ENCODE data around the gene GPATCH8.
"Not testable (repeated sequence)": the region's sequence is repeated elsewhere in the genome, so short reads cannot be mapped to it uniquely, and the experiment has no call there.

GPATCH8 gene

GRCh38 chr17:44398692-44399691, 104.2 kb downstream of the GPATCH8 start:
- Histone ChIP-seq H3K9me3 (ENCODE audit: control insufficient read depth, low read length) (no peaks in the 10 kb centered on the region), H3K27me3 (ENCODE audit: control insufficient read depth, insufficient read depth, low read length, poor library complexity, severe bottlenecking) (no peaks in the 10 kb centered on the region), H3K4me1 (ENCODE audit: control insufficient read depth, insufficient read depth, low read length) (no peaks in the 10 kb centered on the region), H3K4me3 (ENCODE audit: insufficient read depth, low read depth, low read length) (no peak overlapping the region), H3K27ac (ENCODE audit: insufficient read depth, low read depth, low read length, poor library complexity, severe bottlenecking) (no peak overlapping the region), H3K36me3 (ENCODE audit: control insufficient read depth, insufficient read depth, low read length) (peaks cover 40% of the 10 kb centered on the region)
- 97% methylated on average over 41 of the region's 41 CpGs for WGBS, 2 experiments

GRCh38 chr17:44397479-44398440, 105.4 kb downstream of the GPATCH8 start:
- Histone ChIP-seq H3K4me1 (ENCODE audit: control insufficient read depth, insufficient read depth, low read length) (no peaks in the 10 kb centered on the region), H3K9me3 (ENCODE audit: control insufficient read depth, low read length) (no peaks in the 10 kb centered on the region), H3K4me3 (ENCODE audit: insufficient read depth, low read depth, low read length) (no peak overlapping the region), H3K36me3 (ENCODE audit: control insufficient read depth, insufficient read depth, low read length) (peaks cover 33% of the 10 kb centered on the region), H3K27ac (ENCODE audit: insufficient read depth, low read depth, low read length, poor library complexity, severe bottlenecking) (no peak overlapping the region), H3K27me3 (ENCODE audit: control insufficient read depth, insufficient read depth, low read length, poor library complexity, severe bottlenecking) (no peaks in the 10 kb centered on the region)
- WGBS, 2 experiments: 95 to 96% methylated on average over 8 of the region's 8 CpGs

- Histone ChIP-seq H3K4me3 (ENCODE audit: insufficient read depth, low read depth, low read length) (no peak overlapping the region), H3K27me3 (ENCODE audit: control insufficient read depth, insufficient read depth, low read length, poor library complexity, severe bottlenecking) (no peaks in the 10 kb centered on the region), H3K9me3 (ENCODE audit: control insufficient read depth, low read length) (no peaks in the 10 kb centered on the region), H3K36me3 (ENCODE audit: control insufficient read depth, insufficient read depth, low read length) (peaks cover 30% of the 10 kb centered on the region), H3K27ac (ENCODE audit: insufficient read depth, low read depth, low read length, poor library complexity, severe bottlenecking) (no peak overlapping the region), H3K4me1 (ENCODE audit: control insufficient read depth, insufficient read depth, low read length) (no peaks in the 10 kb centered on the region)
- 89 to 94% methylated on average over 5 of the region's 5 CpGs for WGBS, 2 experiments
These were observed 106.3 kb downstream of the GPATCH8 start for GRCh38 chr17:44396946-44397345.

- Histone ChIP-seq H3K9me3 (ENCODE audit: control insufficient read depth, low read length) (no peaks in the 10 kb centered on the region), H3K4me1 (ENCODE audit: control insufficient read depth, insufficient read depth, low read length) (no peaks in the 10 kb centered on the region), H3K27me3 (ENCODE audit: control insufficient read depth, insufficient read depth, low read length, poor library complexity, severe bottlenecking) (no peaks in the 10 kb centered on the region), H3K36me3 (ENCODE audit: control insufficient read depth, insufficient read depth, low read length) (peaks cover 19% of the 10 kb centered on the region), H3K4me3 (ENCODE audit: insufficient read depth, low read depth, low read length) (no peak overlapping the region), H3K27ac (ENCODE audit: insufficient read depth, low read depth, low read length, poor library complexity, severe bottlenecking) (no peak overlapping the region)
- 91 to 95% methylated on average over 2 of the region's 2 CpGs for WGBS, 2 experiments
These were observed 108.4 kb downstream of the GPATCH8 start for GRCh38 chr17:44394833-44395232.

GRCh38 chr17:44394112-44394511, 109.1 kb downstream of the GPATCH8 start:
- peaks cover 13% of the 10 kb centered on the region for H3K36me3 ChIP-seq (ENCODE audit: control insufficient read depth, insufficient read depth, low read length)
- not testable (repeated sequence) for H3K9me3 ChIP-seq (ENCODE audit: control insufficient read depth, low read length); H3K4me1 ChIP-seq (ENCODE audit: control insufficient read depth, insufficient read depth, low read length); H3K27ac ChIP-seq (ENCODE audit: insufficient read depth, low read depth, low read length, poor library complexity, severe bottlenecking); H3K27me3 ChIP-seq (ENCODE audit: control insufficient read depth, insufficient read depth, low read length, poor library complexity, severe bottlenecking); H3K4me3 ChIP-seq (ENCODE audit: insufficient read depth, low read depth, low read length)
- 90 to 91% methylated on average over 9 of the region's 9 CpGs for WGBS, 2 experiments

GRCh38 chr17:44390250-44390870, 112.8 kb downstream of the GPATCH8 start:
- H3K9me3 ChIP-seq (ENCODE audit: control insufficient read depth, low read length): no peaks in the 10 kb centered on the region
- WGBS, 2 experiments: 94 to 95% methylated on average over 10 of the region's 10 CpGs
- no peak overlapping the region for H3K4me3 ChIP-seq (ENCODE audit: insufficient read depth, low read depth, low read length)
- no peak overlapping the region for H3K27ac ChIP-seq (ENCODE audit: insufficient read depth, low read depth, low read length, poor library complexity, severe bottlenecking)
- H3K27me3 ChIP-seq (ENCODE audit: control insufficient read depth, insufficient read depth, low read length, poor library complexity, severe bottlenecking): peaks cover 13% of the 10 kb centered on the region
- H3K4me1 ChIP-seq (ENCODE audit: control insufficient read depth, insufficient read depth, low read length): no peaks in the 10 kb centered on the region
- no peaks in the 10 kb centered on the region for H3K36me3 ChIP-seq (ENCODE audit: control insufficient read depth, insufficient read depth, low read length)

- H3K36me3 ChIP-seq (ENCODE audit: control insufficient read depth, insufficient read depth, low read length): no peaks in the 10 kb centered on the region
- H3K27me3 ChIP-seq (ENCODE audit: control insufficient read depth, insufficient read depth, low read length, poor library complexity, severe bottlenecking): peaks cover 17% of the 10 kb centered on the region
- 93 to 96% methylated on average over 6 of the region's 6 CpGs for WGBS, 2 experiments
- H3K9me3 ChIP-seq (ENCODE audit: control insufficient read depth, low read length): no peaks in the 10 kb centered on the region
- no peak overlapping the region for H3K4me3 ChIP-seq (ENCODE audit: insufficient read depth, low read depth, low read length)
- peaks cover 1% of the 10 kb centered on the region for H3K4me1 ChIP-seq (ENCODE audit: control insufficient read depth, insufficient read depth, low read length)
- no peak overlapping the region for H3K27ac ChIP-seq (ENCODE audit: insufficient read depth, low read depth, low read length, poor library complexity, severe bottlenecking)
These were observed 113.4 kb downstream of the GPATCH8 start for GRCh38 chr17:44389723-44390202.

- no peaks in the 10 kb centered on the region for H3K36me3 ChIP-seq (ENCODE audit: control insufficient read depth, insufficient read depth, low read length)
- H3K27ac ChIP-seq (ENCODE audit: insufficient read depth, low read depth, low read length, poor library complexity, severe bottlenecking): no peak within 1 kb of the TSS
- H3K9me3 ChIP-seq (ENCODE audit: control insufficient read depth, low read length): no peaks in the 10 kb centered on the region
- 82 to 88% methylated on average over 1 of the region's 1 CpG for WGBS, 2 experiments
- H3K4me1 ChIP-seq (ENCODE audit: control insufficient read depth, insufficient read depth, low read length): peaks cover 6% of the 10 kb centered on the region
- no peak within 1 kb of the TSS for H3K4me3 ChIP-seq (ENCODE audit: insufficient read depth, low read depth, low read length)
- H3K27me3 ChIP-seq (ENCODE audit: control insufficient read depth, insufficient read depth, low read length, poor library complexity, severe bottlenecking): peaks cover 22% of the 10 kb centered on the region
These were observed 113.9 kb downstream of the GPATCH8 start, which contains the start of gene ITGA2B for GRCh38 chr17:44389281-44389680. ITGA2B (minus strand) TSS chr17:44389649; CDS start chr17:44389473, 176 bp downstream.

- Histone ChIP-seq H3K4me3 (ENCODE audit: insufficient read depth, low read depth, low read length) (no peak overlapping the region), H3K4me1 (ENCODE audit: control insufficient read depth, insufficient read depth, low read length) (peaks cover 7% of the 10 kb centered on the region), H3K36me3 (ENCODE audit: control insufficient read depth, insufficient read depth, low read length) (no peaks in the 10 kb centered on the region), H3K27ac (ENCODE audit: insufficient read depth, low read depth, low read length, poor library complexity, severe bottlenecking) (no peak overlapping the region), H3K27me3 (ENCODE audit: control insufficient read depth, insufficient read depth, low read length, poor library complexity, severe bottlenecking) (peaks cover 36% of the 10 kb centered on the region), H3K9me3 (ENCODE audit: control insufficient read depth, low read length) (no peaks in the 10 kb centered on the region)
- 85 to 100% methylated on average over 1 to 2 of the region's 2 CpGs for WGBS, 2 experiments
These were observed 115.4 kb downstream of the GPATCH8 start for GRCh38 chr17:44387804-44388203.

Measured in ectodermal cell (in vitro differentiated cells).